ENCODE results near the gene CUTC. TPM values are rescaled to one million over a fixed set of nuclear protein-coding genes. Genes with fewer than 3 reads are reported as not detected.

Gene CUTC
- total RNA-seq, 1 experiment from 2014 or later, result 53.6 TPM

- no peaks in the 10 kb centered on the region for H3K9me3 ChIP-seq (ENCODE audit: control insufficient read depth in 1 of 2, insufficient read depth in 1 of 2, low read depth in 1 of 2, low read length in 2 of 2)
- no peak for DNase-seq (ENCODE audit: low read depth, low spot score)
- peaks cover 45% of the 10 kb centered on the region for H3K79me2 ChIP-seq (ENCODE audit: insufficient read depth, low read length)
- H3K4me3 ChIP-seq (replicated peaks in 1 of 2; ENCODE audit: low read depth in 1 of 2, low read length in 2 of 2), result no peak overlapping the region
- no peaks in the 10 kb centered on the region for H3K4me1 ChIP-seq (ENCODE audit: control insufficient read depth in 1 of 2, insufficient read depth in 2 of 2, low read length in 2 of 2)
- CTCF ChIA-PET, result no interaction called here
- no peaks in the 10 kb centered on the region for H3K27me3 ChIP-seq (ENCODE audit: insufficient read depth, low read length)
- intact Hi-C loops (cut with micrococcal nuclease), result no loop called here
- BruUV-seq (replicated peaks), result no TSS peak
- peaks cover 77 to 81% of the 10 kb centered on the region in 2 experiments for H3K36me3 ChIP-seq (ENCODE audit: control insufficient read depth in 1 of 2, insufficient read depth in 2 of 2, low read length in 2 of 2)
- no peak for ATAC-seq
- POLR2A ChIA-PET, result no interaction called here
- no peak overlapping the region for H2AFZ ChIP-seq (ENCODE audit: low read depth, low read length, poor library complexity, severe bottlenecking)
- H4K20me1 ChIP-seq (ENCODE audit: insufficient read depth), result no peaks in the 10 kb centered on the region
- no peak overlapping the region for H3K27ac ChIP-seq (ENCODE audit: low read depth, low read length)
- no peak overlapping the region for H3K9ac ChIP-seq (ENCODE audit: low read length)
- H3K4me2 ChIP-seq (ENCODE audit: low read length), result no peak overlapping the region
- TF ChIP-seq EZH2 (IDR thresholded peaks at IDR 0.05) (no peak), EZH2phosphoT487 (IDR thresholded peaks at IDR 0.05; ENCODE audit: borderline replicate concordance) (no peak), JUND (IDR thresholded peaks at IDR 0.05) (no peak), CBX3 (IDR thresholded peaks at IDR 0.05; ENCODE audit: low read depth) (no peak), POLR2AphosphoS5 (IDR thresholded peaks at IDR 0.05; ENCODE audit: low read depth, low read length) (no peak), POLR2A (IDR thresholded peaks at IDR 0.05; ENCODE audit: borderline replicate concordance, extremely low read depth, insufficient read depth, insufficient read length) (no peak), SP1 (IDR thresholded peaks at IDR 0.05; ENCODE audit: low read depth) (no peak), ZNF274 (IDR thresholded peaks at IDR 0.05; ENCODE audit: low read depth, low read length) (no peak), YY1 (IDR thresholded peaks at IDR 0.05; ENCODE audit: extremely low read depth, insufficient replicate concordance, low read depth, low read length) (no peak), ATF3 (IDR thresholded peaks at IDR 0.05) (no peak), ELF1 (IDR thresholded peaks at IDR 0.05; ENCODE audit: borderline replicate concordance, low read depth) (no peak), ZBTB33 (IDR thresholded peaks at IDR 0.05; ENCODE audit: extremely low read depth, insufficient replicate concordance, low read length) (no peak), SRF (IDR thresholded peaks at IDR 0.05; ENCODE audit: low read depth) (no peak), REST (IDR thresholded peaks at IDR 0.05; ENCODE audit: low read depth) (no peak), CEBPB (IDR thresholded peaks at IDR 0.05; ENCODE audit: low read depth) (no peak), RAD21 (IDR thresholded peaks at IDR 0.05; ENCODE audit: low read depth) (no peak), MAX (IDR thresholded peaks at IDR 0.05) (no peak), TCF7L2 (IDR thresholded peaks at IDR 0.05; ENCODE audit: borderline replicate concordance, extremely low read depth, insufficient read depth, insufficient read length) (no peak)
- RAD21 ChIA-PET (ENCODE audit: low non-redundant PET in 1 of 2, low total read pairs in 2 of 2, uncharacterized antibody in 2 of 2, unreplicated experiment in 2 of 2), result no interaction called here
- no peaks in the 10 kb centered on the region for H3K9me2 ChIP-seq (ENCODE audit: insufficient read depth)
Observed at GRCh38 chr10:99750641-99751040, 18.6 kb downstream of the CUTC start.

All from HCT116 (cell line).